Subcutaneous adipose tissue (tissue), 4 donors: ENCODE results near the gene CD40. TPM values are rescaled to one million over a fixed set of nuclear protein-coding genes. Genes with fewer than 3 reads are reported as not detected.

Experiments used
- total RNA-seq, 4 donors: library from RNA; depleted of rRNA; stranded (reverse); fragments of >200 nt; gene quantifications; one replicate each; pipeline ENCODE4 v1.1.0, GENCODE V29; 2016
- TF ChIP-seq, protein P1 (sequence below): fragments of 450-650 bp; IDR thresholded peaks from one replicate; pipeline ENCODE4 v1.5.1; 2016; ENCODE audit warnings: low read depth, mild to moderate bottlenecking, control low read depth, antibody characterized with exemption, moderate library complexity

Gene CD40
- total RNA-seq, 4 donors from 2014 or later: 9.5 to 22.8 (median 17.7) TPM

DNA sequence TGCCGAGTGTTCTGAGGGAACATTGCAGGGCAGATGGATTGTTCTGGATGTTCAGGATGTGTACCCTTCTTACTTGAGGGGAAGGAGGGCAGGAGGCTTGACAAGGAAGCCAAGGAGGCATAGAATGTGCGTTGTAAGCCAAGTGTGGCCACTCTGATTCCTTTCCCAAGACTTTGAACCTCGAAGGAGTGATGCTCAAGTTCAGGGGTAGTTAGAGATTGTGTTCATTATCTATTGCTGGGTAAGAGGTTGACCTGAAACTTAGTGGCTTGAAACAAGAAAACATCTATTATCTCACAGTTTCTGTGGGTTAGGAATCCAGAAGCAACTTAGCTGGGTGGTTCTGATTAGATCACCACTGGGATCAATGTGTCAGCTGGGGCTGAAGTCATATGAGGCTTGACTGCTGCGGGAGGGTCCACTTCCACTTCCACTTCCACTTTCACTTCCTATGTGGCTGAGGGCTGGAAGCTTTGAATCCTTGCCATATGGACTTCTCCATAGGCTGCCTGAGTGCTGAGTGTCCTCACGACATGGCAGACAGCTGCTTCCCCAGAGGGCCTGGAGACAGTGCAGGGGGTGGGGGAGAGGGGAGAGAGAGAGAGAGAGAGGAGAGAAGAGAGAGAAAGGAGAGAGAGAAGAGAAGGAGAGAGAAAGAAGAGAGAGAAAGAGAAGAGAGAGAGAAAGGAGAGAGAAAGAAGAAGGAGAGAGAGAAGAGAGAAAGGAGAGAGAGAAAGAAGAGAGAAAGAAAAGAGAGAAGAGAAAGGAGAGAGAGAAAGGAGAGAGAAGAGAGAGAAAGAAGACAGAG lies 6.9 kb upstream of the CD40 start:
- TF ChIP-seq, protein P1, sequence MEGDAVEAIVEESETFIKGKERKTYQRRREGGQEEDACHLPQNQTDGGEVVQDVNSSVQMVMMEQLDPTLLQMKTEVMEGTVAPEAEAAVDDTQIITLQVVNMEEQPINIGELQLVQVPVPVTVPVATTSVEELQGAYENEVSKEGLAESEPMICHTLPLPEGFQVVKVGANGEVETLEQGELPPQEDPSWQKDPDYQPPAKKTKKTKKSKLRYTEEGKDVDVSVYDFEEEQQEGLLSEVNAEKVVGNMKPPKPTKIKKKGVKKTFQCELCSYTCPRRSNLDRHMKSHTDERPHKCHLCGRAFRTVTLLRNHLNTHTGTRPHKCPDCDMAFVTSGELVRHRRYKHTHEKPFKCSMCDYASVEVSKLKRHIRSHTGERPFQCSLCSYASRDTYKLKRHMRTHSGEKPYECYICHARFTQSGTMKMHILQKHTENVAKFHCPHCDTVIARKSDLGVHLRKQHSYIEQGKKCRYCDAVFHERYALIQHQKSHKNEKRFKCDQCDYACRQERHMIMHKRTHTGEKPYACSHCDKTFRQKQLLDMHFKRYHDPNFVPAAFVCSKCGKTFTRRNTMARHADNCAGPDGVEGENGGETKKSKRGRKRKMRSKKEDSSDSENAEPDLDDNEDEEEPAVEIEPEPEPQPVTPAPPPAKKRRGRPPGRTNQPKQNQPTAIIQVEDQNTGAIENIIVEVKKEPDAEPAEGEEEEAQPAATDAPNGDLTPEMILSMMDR: no peak

DNA sequence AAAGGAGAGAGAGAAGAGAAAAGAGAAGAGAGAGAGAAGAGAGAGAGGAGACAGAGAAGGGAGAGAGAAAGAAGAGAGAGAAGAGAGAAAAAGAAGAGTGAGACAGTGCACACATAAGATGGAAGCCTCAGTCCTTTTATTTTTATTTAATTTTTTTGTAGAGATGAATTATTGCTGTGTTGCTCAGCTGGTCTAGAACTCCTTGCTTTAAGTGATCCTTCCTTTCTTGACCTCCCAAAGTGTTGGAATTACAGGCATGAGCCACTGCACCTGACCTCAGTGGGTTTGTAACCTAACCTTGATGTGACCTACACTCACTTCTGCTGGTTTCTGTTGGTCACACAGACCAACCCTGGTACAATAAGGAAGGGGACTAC lies 6.3 kb upstream of the CD40 start:
- TF ChIP-seq, protein P1: no peak

DNA sequence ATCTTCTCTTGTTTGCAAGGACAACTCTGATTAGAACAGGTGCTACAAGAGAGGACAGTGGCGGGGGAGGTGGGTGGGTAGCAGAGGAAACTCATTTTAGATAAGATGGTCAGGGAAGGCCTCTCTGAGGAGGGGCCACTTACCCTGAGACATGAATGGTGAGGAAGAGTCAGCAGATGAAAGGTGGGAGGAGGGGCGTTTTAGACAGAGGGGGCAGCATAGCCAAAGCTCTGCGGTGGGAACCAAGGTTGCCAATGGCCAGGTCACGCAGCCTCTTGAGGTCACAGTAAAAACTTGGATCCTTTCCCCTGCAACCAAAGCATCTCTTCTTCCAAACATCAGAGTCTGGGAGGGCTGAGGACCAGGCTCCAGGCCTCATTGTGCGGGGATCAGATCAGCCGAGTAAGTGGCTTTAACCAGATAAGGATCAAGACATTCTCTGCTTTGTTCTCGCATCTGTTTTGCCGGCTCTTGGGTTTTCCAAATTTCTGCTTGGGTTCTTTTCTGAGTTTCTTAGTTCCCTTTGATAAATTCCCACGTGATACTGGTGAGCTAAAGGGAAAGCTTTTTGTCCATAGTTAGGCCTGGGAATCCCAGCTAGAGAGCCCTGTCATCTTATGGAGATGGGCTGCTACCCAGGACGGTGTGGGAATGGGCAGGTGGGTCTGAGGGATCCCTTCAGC lies 5.5 kb upstream of the CD40 start:
- TF ChIP-seq, protein P1: no peak

DNA sequence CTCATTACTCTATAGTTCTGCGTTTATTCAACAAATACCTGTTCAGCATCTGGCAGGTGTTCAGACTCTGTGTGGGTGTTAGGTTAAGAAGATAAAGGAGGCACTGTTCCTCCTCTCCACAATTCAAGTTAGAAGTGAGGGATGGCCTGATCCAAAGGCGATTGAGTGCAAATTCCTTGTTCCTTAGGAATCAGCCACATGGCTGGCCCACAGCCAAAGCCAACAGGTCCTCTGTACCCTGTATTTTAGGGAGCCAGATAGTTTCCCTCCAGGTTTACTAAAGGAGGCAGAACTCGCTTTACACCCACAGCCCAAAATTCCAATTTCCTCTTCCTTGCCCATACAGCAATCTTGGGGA lies 5.0 kb upstream of the CD40 start:
- TF ChIP-seq, protein P1: no peak

DNA sequence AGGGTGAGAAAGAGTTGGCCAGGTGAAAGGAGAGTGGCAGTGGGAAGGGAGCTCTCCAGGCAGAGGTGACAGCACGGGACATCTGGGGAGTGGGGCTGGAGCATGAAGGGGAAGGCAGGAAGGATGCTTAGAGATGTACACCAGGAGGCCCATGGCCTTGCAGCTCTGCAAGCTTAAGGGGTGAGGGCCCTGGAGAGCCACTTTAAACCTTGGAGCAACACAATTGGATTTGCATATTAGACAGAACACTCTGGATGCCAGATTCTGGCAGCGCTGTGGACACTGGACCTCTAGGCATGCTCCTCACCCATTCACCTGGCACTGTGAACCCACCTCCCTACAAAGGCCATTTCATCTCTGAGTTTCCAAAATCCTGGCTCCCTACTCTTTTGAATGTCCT lies 3.7 kb upstream of the CD40 start:
- TF ChIP-seq, protein P1: no peak

DNA sequence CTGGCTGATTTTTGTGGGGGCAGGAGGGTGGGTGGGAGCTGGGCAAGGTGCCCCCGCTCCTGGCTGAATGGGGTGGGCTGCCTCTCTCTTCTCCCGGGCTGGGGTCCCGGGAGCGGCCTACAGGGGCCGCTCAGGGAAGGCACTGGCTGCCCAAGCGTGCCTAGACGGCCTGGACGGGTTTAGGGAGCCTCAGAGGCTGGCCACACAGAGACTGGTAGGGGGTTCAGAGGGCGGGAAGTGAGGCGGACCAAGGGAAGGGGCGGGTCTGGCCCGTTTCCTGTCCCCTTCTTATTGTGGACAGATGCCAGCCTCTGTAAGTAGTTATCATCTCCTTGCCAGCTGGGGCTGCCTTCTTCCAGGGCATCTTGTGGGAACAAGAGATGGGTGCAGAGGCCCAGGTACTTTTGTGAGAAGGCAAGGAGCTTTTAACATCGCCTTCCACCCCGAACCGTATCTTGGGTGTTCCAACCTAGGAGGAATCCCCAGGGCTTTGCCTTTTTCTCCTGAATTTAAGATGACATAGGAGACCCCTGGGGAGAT lies 437 bp downstream of the CD40 start:
- TF ChIP-seq, protein P1: no peak

DNA sequence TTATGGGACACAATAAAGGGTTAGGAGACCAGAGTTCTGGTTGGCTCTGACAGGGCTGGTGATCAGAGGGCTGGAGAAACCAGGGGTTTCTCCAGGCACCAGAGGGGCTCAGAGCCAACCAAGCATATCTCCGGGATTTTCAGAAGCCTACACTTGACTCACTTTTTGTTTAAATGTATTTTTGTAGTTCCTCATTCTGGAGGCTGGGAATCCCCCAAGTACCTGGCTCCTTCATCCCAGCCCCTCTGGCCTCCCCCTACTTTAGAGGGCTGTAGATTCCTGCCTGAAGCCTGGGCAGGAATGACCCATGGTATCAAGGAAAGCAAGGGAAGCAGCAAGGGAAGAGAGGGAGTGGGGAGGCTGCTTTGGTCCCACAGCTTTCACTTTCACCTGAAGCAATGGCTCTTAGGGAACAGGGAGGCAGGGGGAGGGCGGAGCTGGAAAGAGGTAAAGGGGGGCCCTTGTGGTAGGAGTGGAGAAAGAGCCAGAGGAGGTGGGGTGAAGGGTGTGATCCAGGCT lies 973 bp downstream of the CD40 start:
- TF ChIP-seq, protein P1: no peak
